ENCODE results near the gene SUN1. TPM values are rescaled to one million over a fixed set of nuclear protein-coding genes. Genes with fewer than 3 reads are reported as not detected.
"Not testable (repeated sequence)": the region's sequence is repeated elsewhere in the genome, so short reads cannot be mapped to it uniquely, and the experiment has no call there.

SUN1 gene
- total RNA-seq, 1 experiment from 2014 or later = 126 TPM

DNA sequence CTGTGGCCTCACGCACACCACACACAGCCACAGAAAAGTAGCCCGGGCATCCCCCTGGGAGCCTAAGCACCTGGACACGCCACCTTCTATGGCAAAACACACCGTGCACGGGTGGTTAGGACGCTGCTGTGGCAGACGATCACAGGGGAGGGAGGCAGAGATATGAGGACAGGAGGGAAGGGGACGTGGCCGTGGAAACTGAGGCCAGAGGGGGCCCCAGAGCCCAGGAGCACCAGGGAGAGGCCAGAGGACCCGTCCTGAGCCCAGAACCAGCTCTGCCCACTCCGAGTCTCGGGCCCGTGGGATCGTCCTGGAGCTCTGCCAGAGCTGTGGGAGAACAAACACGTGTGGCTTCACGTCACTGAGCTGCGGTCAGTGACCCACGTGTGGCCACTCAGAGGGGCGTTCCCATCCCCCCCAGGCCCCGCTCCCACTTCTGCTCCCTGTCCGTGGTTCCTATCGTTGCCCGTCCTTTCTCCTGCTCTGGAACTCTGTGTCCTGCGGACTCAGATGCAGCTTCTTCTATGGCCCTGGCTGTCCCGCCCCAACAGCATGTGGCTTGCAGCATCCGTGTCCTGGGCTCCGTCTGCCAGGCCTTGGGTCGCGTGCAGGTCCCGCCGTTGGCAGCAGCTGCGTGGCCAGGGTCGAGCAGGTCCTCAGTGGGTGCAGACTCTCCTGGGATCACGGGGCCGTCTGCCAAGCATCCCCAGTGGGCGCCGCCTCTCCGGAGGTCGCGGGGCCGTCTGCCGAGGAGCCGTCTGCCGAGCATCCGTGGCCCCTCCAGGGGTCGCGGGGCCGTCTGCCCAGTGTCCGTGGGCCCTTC, 75.1 kb downstream of the SUN1 start:
- CTCF ChIA-PET = interaction anchor here (0.6 to 1.4 kb wide), 5 partner anchors 23 to 1554 kb away, joined by 3 to 4 read pairs (median 4); no protein-coding TSS in a partner anchor
- Mint-ChIP-seq H3K9me3 (ENCODE audit: unreplicated experiment) (no peaks in the 10 kb centered on the region), H3K27me3 (ENCODE audit: insufficient read depth, unreplicated experiment) (peaks cover 19% of the 10 kb centered on the region), H3K4me1 (ENCODE audit: insufficient read depth, unreplicated experiment) (peaks cover 4% of the 10 kb centered on the region), H3K4me3 (ENCODE audit: unreplicated experiment) (no peak overlapping the region), H3K27ac (ENCODE audit: low read depth, unreplicated experiment) (no peak overlapping the region), H3K36me3 (ENCODE audit: insufficient read depth, unreplicated experiment) (no peaks in the 10 kb centered on the region)
- no peak for DNase-seq (ENCODE audit: unreplicated experiment)
- BruUV-seq (replicated peaks) = no TSS peak
- TF ChIP-seq, protein P1, sequence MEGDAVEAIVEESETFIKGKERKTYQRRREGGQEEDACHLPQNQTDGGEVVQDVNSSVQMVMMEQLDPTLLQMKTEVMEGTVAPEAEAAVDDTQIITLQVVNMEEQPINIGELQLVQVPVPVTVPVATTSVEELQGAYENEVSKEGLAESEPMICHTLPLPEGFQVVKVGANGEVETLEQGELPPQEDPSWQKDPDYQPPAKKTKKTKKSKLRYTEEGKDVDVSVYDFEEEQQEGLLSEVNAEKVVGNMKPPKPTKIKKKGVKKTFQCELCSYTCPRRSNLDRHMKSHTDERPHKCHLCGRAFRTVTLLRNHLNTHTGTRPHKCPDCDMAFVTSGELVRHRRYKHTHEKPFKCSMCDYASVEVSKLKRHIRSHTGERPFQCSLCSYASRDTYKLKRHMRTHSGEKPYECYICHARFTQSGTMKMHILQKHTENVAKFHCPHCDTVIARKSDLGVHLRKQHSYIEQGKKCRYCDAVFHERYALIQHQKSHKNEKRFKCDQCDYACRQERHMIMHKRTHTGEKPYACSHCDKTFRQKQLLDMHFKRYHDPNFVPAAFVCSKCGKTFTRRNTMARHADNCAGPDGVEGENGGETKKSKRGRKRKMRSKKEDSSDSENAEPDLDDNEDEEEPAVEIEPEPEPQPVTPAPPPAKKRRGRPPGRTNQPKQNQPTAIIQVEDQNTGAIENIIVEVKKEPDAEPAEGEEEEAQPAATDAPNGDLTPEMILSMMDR (IDR thresholded peaks at IDR 0.05; ENCODE audit: unreplicated experiment) = no peak
- POLR2A ChIA-PET = interaction anchor here (0.9 kb wide), 1 partner anchor 15 kb away, joined by 3 read pairs; no protein-coding TSS in a partner anchor
- intact Hi-C loops (cut with micrococcal nuclease) = no loop called here

DNA sequence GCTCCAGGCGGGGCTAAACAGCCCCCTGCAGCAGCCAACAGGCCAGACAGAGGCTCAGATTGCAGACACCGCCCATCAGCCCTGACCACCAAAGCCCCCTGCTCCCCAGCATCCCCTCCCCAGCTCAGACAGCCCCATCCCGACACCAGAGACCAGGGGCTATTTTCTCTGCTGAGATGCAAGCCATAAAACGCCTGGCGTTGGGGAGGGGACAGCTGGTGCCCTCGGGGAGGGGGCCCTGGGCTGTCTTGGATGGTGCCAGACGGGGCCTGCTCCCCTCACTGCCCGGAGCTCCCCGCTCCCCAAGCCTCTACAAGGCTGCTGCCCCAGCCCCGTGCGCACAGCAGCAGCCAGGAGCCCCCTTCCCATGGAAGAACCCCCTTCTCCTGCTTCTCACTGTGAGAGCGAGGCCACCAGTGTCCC, 75.9 kb downstream of the SUN1 start:
- BruUV-seq (replicated peaks) = no TSS peak
- intact Hi-C loops (cut with micrococcal nuclease) = loop anchor here (2.0 kb wide), 2 partner anchors 47 to 269 kb away; partner anchors contain the start of gene ADAP1
- H3K4me1 Mint-ChIP-seq (ENCODE audit: insufficient read depth, unreplicated experiment) = peaks cover 4% of the 10 kb centered on the region
- no peak overlapping the region for H3K4me3 Mint-ChIP-seq (ENCODE audit: unreplicated experiment)
- DNase-seq (ENCODE audit: unreplicated experiment) = no peak
- H3K36me3 Mint-ChIP-seq (ENCODE audit: insufficient read depth, unreplicated experiment) = no peaks in the 10 kb centered on the region
- TF ChIP-seq, protein P1 (IDR thresholded peaks at IDR 0.05; ENCODE audit: unreplicated experiment) = no peak
- H3K27ac Mint-ChIP-seq (ENCODE audit: low read depth, unreplicated experiment) = no peak overlapping the region
- H3K9me3 Mint-ChIP-seq (ENCODE audit: unreplicated experiment) = no peaks in the 10 kb centered on the region
- ChIA-PET CTCF (interaction anchor here (0.6 to 1.4 kb wide), 7 partner anchors 15 to 1553 kb away, joined by 3 to 6 read pairs (median 4); no protein-coding TSS in a partner anchor), POLR2A (interaction anchor here (0.9 kb wide), 1 partner anchor 15 kb away, joined by 3 read pairs; no protein-coding TSS in a partner anchor)
- H3K27me3 Mint-ChIP-seq (ENCODE audit: insufficient read depth, unreplicated experiment) = peaks cover 19% of the 10 kb centered on the region

DNA sequence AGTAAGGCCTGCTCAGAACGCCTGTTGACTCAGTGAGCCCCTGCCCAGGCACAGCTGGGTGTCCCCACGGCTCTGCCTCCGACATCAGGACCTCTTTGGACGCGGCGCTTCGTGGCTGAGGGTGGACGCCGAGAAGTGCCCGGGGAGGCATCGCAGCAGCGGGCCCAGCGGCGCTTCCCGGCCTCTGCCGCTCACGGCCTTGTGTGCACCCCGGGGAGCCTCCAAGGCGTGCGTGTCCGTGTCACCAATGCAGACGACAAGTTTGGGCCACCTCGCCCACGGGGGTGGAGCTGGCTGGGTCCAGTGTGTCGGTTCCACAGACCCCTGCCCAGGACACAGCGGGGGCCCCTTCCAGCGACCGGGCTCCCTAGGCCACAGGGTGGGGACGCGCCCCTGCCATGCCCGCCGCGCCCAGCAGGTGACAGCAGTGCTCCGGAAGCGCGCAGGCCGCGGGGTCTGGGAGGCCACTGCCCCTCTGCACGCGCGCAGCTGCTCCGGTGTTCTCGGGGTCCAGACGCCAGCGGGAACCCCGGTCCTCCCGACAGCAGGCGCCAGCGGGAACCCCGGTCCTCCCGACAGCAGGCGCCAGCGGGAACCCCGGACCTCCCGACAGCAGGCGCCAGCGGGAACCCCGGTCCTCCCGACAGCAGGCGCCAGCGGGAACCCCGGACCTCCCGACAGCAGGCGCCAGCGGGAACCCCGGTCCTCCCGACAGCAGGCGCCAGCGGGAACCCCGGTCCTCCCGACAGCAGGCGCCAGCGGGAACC, 76.5 kb downstream of the SUN1 start:
- BruUV-seq (replicated peaks); H3K9me3 Mint-ChIP-seq (ENCODE audit: unreplicated experiment); H3K36me3 Mint-ChIP-seq (ENCODE audit: insufficient read depth, unreplicated experiment); H3K27ac Mint-ChIP-seq (ENCODE audit: low read depth, unreplicated experiment); H3K4me1 Mint-ChIP-seq (ENCODE audit: insufficient read depth, unreplicated experiment): not testable (repeated sequence)
- DNase-seq (ENCODE audit: unreplicated experiment) = peak; percentile 49
- TF ChIP-seq, protein P1 (IDR thresholded peaks at IDR 0.05; ENCODE audit: unreplicated experiment) = peak; percentile 89
- intact Hi-C loops (cut with micrococcal nuclease) = loop anchor here (2.0 kb wide), 2 partner anchors 46 to 268 kb away; partner anchors contain the start of gene ADAP1
- Mint-ChIP-seq H3K4me3 (ENCODE audit: unreplicated experiment) (peak overlapping the region; percentile 36), H3K27me3 (ENCODE audit: insufficient read depth, unreplicated experiment) (peaks cover 19% of the 10 kb centered on the region)
- POLR2A ChIA-PET = interaction anchor here (0.9 kb wide), 1 partner anchor 14 kb away, joined by 3 read pairs; no protein-coding TSS in a partner anchor
- CTCF ChIA-PET = interaction anchor here (0.6 to 1.4 kb wide), 10 partner anchors 15 to 504 kb away, joined by 3 to 6 read pairs (median 4); no protein-coding TSS in a partner anchor

All from MCF 10A (cell line).